C4-2B (cell line): ENCODE data around the gene LMAN2L.

Experiments
- CTCF ChIP-seq: fragments of 450-650 bp; conservative IDR thresholded peaks from 2 replicates; pipeline ENCODE4 v1.5.1; 2017; ENCODE audit warnings: mild to moderate bottlenecking
- ZFX ChIP-seq: fragments of 450-650 bp; IDR thresholded peaks from 2 replicates; pipeline ENCODE4 v1.6.1; 2017

- TF ChIP-seq CTCF (no peak), ZFX (no peak)
Measured at GRCh38 chr2:96775160-96775559, 35.3 kb upstream of the LMAN2L start.
